Smooth muscle cell (in vitro differentiated cells): Measurements from ENCODE around the gene PRMT9. TPM values are rescaled to one million over a fixed set of nuclear protein-coding genes. Genes with fewer than 3 reads are reported as not detected.

Experiments
- DNase-seq: peaks from one replicate; lab custom pipeline; 2025; ENCODE audit not compliant: unreplicated experiment; lab: John Stamatoyannopoulos, UW
- H2AFZ ChIP-seq: fragments of 200-600 bp; sonication (generic); 2 replicates; pipeline ENCODE4 v1.6.0; 2016; ENCODE audit warnings: antibody characterized with exemption, low read depth, mild to moderate bottlenecking
- H3F3A ChIP-seq: fragments of 200-600 bp; sonication (generic); 2 replicates; pipeline ENCODE4 v1.6.0; 2017; ENCODE audit warnings: antibody characterized with exemption, low read depth
- H3K27ac ChIP-seq: fragments of 200-600 bp; sonication (generic); 2 replicates; pipeline ENCODE4 v1.5.1; 2016; ENCODE audit warnings: low read depth, mild to moderate bottlenecking
- H3K27me3 ChIP-seq: fragments of 200-600 bp; sonication (generic); 2 replicates; pipeline ENCODE4 v1.6.1; 2016; ENCODE audit warnings: low read depth, mild to moderate bottlenecking
- H3K36me3 ChIP-seq: fragments of 200-600 bp; sonication (generic); 2 replicates; pipeline ENCODE4 v1.5.1; 2016; ENCODE audit warnings: low read depth
- H3K4me1 ChIP-seq: fragments of 200-600 bp; sonication (generic); 2 replicates; pipeline ENCODE4 v1.5.1; 2016; ENCODE audit warnings: low read depth
- H3K4me2 ChIP-seq: fragments of 200-600 bp; sonication (generic); 2 replicates; pipeline ENCODE4 v1.6.0; 2016; ENCODE audit warnings: mild to moderate bottlenecking
- H3K4me3 ChIP-seq: fragments of 200-600 bp; sonication (generic); 2 replicates; pipeline ENCODE4 v1.5.1; 2016; ENCODE audit warnings: mild to moderate bottlenecking
- H3K79me2 ChIP-seq: fragments of 200-600 bp; sonication (generic); 2 replicates; pipeline ENCODE4 v1.6.0; 2016; ENCODE audit warnings: low read depth, mild to moderate bottlenecking
- H3K9ac ChIP-seq: fragments of 200-600 bp; sonication (generic); 2 replicates; pipeline ENCODE4 v1.6.0; 2016; ENCODE audit warnings: low read depth
- H3K9me3 ChIP-seq: fragments of 200-600 bp; sonication (generic); replicated peaks from 2 replicates; pipeline ENCODE4 v1.5.1; 2016; ENCODE audit warnings: low read depth
- H4K20me1 ChIP-seq: fragments of 200-600 bp; sonication (generic); 2 replicates; pipeline ENCODE4 v1.6.0; 2016; ENCODE audit warnings: low read depth
- CTCF ChIP-seq: fragments of 200-600 bp; sonication (generic); IDR thresholded peaks from 2 replicates; pipeline ENCODE4 v1.5.1; 2017; ENCODE audit warnings: borderline replicate concordance, mild to moderate bottlenecking, antibody characterized with exemption; ENCODE audit not compliant: insufficient read depth, poor library complexity, severe bottlenecking
- WGBS: methylation state at CpG from one replicate; pipeline ENCODE4 v1.1.7; 2016; ENCODE audit warnings: low lambda C conversion rate; 5-methylcytosine and 5-hydroxymethylcytosine counted together
- polyA plus RNA-seq: library from polyadenylated mRNA; unstranded; fragments of >200 nt; fragmentation: Nextera tagmentation; extraction: Ambion mirVana; gene quantifications from 2 replicates; pipeline ENCODE4 v1.2.1, GENCODE V29; 2016
- total RNA-seq: library from RNA; depleted of rRNA; stranded (reverse); fragments of >200 nt; gene quantifications from 2 replicates; pipeline ENCODE4 v1.2.3, GENCODE V29; 2014

PRMT9 gene
- total and polyA plus RNA-seq, 2 experiments from 2014 or later: 5.5 to 6.4 TPM

- H3K4me1 ChIP-seq: no peaks in the 10 kb centered on the region
- H4K20me1 ChIP-seq: no peaks in the 10 kb centered on the region
- H3K9me3 ChIP-seq: no peaks in the 10 kb centered on the region
- H3K4me2 ChIP-seq: no peak overlapping the region
- WGBS: 84% methylated on average over 1 of the region's 1 CpG
- H3K27ac ChIP-seq: no peak overlapping the region
- H3K36me3 ChIP-seq: no peaks in the 10 kb centered on the region
- H2AFZ ChIP-seq: no peak overlapping the region
- no peak overlapping the region for H3K4me3 ChIP-seq
- DNase-seq: no peak
- H3K9ac ChIP-seq: no peak overlapping the region
- no peaks in the 10 kb centered on the region for H3K79me2 ChIP-seq
- no peaks in the 10 kb centered on the region for H3K27me3 ChIP-seq
- no peaks in the 10 kb centered on the region for H3F3A ChIP-seq
- no peak for TF ChIP-seq CTCF
Measured at GRCh38 chr4:147610686-147611085, 73.3 kb downstream of the PRMT9 start.

GRCh38 chr4:147607471-147607870, 76.5 kb downstream of the PRMT9 start:
- Histone ChIP-seq H3K9me3 (no peaks in the 10 kb centered on the region), H3K27me3 (no peaks in the 10 kb centered on the region), H3K4me1 (no peaks in the 10 kb centered on the region), H3K4me2 (no peak overlapping the region), H3F3A (no peaks in the 10 kb centered on the region), H4K20me1 (no peaks in the 10 kb centered on the region), H3K36me3 (no peaks in the 10 kb centered on the region), H3K9ac (no peak overlapping the region), H3K79me2 (no peaks in the 10 kb centered on the region), H3K27ac (no peak overlapping the region), H2AFZ (no peak overlapping the region), H3K4me3 (no peak overlapping the region)
- 70% methylated on average over 1 of the region's 1 CpG for WGBS
- TF ChIP-seq CTCF: no peak
- no peak for DNase-seq

- Histone ChIP-seq H3K9ac (no peak overlapping the region), H2AFZ (no peak overlapping the region), H3F3A (no peaks in the 10 kb centered on the region), H3K27ac (no peak overlapping the region), H3K4me3 (no peak overlapping the region), H3K79me2 (no peaks in the 10 kb centered on the region), H3K27me3 (no peaks in the 10 kb centered on the region), H3K4me2 (no peak overlapping the region), H3K36me3 (no peaks in the 10 kb centered on the region), H3K9me3 (no peaks in the 10 kb centered on the region), H4K20me1 (no peaks in the 10 kb centered on the region), H3K4me1 (no peaks in the 10 kb centered on the region)
- no peak for TF ChIP-seq CTCF
- no peak for DNase-seq
Measured at GRCh38 chr4:147605499-147605898, 78.5 kb downstream of the PRMT9 start.

GRCh38 chr4:147599769-147600168, 84.2 kb downstream of the PRMT9 start:
- Histone ChIP-seq H3K36me3 (no peaks in the 10 kb centered on the region), H3K9me3 (no peaks in the 10 kb centered on the region), H3F3A (no peaks in the 10 kb centered on the region), H3K9ac (no peak overlapping the region), H3K4me1 (no peaks in the 10 kb centered on the region), H3K27me3 (no peaks in the 10 kb centered on the region), H3K4me3 (no peak overlapping the region), H4K20me1 (no peaks in the 10 kb centered on the region), H3K27ac (peak overlapping the region; percentile 7), H3K79me2 (no peaks in the 10 kb centered on the region), H3K4me2 (peak overlapping the region; percentile 44), H2AFZ (no peak overlapping the region)
- 45% methylated on average over 3 of the region's 3 CpGs for WGBS
- DNase-seq: no peak
- TF ChIP-seq CTCF: no peak
